Measurements from ENCODE around the gene CASTOR1. TPM values are rescaled to one million over a fixed set of nuclear protein-coding genes. Genes with fewer than 3 reads are reported as not detected.

The CASTOR1 gene
- total RNA-seq, 1 donor from 2014 or later, result 51.8 TPM

DNA sequence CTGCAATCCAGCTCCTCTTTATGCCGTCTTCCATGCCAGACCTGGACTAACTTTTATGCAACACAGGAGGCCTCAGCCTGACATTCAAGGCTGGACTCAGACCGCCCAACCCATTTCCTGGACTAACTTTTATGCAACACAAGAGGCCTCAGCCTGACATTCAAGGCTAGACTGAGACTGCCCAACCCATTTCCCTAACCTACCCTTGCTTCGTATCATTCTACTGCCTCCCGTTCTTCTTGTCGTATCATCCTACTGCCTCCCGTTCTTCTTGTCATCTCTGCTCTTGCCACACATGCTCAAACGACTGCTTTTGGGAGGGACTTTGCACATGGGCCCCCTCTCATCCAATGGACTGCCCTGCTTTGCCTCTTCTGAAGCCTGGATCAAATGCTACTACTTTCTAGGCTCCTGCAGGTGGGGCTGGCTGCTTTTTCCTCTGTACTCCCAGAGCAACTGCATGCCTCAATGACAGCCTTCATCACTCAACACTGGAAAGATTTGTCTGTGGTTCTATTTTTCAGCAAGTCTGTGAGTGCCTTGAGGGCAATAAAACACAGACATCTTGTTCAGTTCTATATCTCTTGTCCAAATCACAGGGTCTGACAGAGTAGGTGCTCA is 29.6 kb upstream of the CASTOR1 start:
- Histone ChIP-seq H3K27ac (no peak overlapping the region), H3K27me3 (no peaks in the 10 kb centered on the region), H3K4me3 (no peak overlapping the region), H3K9me3 (no peaks in the 10 kb centered on the region), H3K4me1 (peaks cover 100% of the 10 kb centered on the region), H3K36me3 (peaks cover 0 to 6% of the 10 kb centered on the region in 2 donors)
- TF ChIP-seq POLR2A (IDR thresholded peaks at IDR 0.05), result no peak
- TF ChIP-seq, protein P1, sequence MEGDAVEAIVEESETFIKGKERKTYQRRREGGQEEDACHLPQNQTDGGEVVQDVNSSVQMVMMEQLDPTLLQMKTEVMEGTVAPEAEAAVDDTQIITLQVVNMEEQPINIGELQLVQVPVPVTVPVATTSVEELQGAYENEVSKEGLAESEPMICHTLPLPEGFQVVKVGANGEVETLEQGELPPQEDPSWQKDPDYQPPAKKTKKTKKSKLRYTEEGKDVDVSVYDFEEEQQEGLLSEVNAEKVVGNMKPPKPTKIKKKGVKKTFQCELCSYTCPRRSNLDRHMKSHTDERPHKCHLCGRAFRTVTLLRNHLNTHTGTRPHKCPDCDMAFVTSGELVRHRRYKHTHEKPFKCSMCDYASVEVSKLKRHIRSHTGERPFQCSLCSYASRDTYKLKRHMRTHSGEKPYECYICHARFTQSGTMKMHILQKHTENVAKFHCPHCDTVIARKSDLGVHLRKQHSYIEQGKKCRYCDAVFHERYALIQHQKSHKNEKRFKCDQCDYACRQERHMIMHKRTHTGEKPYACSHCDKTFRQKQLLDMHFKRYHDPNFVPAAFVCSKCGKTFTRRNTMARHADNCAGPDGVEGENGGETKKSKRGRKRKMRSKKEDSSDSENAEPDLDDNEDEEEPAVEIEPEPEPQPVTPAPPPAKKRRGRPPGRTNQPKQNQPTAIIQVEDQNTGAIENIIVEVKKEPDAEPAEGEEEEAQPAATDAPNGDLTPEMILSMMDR (IDR thresholded peaks at IDR 0.05), result no peak
- no peak for TF ChIP-seq POLR2AphosphoS5 (IDR thresholded peaks at IDR 0.05; ENCODE audit: insufficient read depth in 1 of 2, low read depth in 1 of 2)
- DNase-seq (ENCODE audit: extremely low spot score in 2 of 2), result no peak
- intact Hi-C loops (cut with DNase I), result no loop called here

DNA sequence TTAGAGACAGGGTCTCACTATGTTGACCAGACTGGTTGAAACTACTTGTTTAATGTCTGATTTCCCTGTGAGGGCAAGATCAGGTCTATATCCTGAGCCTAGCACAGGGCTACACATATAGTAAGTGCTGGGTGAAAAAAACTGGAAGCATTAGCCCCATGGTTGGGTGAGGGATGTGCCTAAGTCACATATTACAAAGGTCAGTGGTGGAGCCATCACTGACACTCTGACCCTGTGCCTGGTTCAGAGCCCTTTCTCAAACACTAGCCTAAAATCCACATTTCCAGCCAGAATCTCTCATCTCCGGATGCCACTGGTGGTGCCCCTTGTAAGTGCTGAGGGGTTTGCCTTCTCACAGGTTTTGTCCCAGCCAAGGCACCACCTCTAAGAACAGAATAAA is 28.5 kb upstream of the CASTOR1 start:
- Histone ChIP-seq H3K4me1 (peaks cover 99% of the 10 kb centered on the region), H3K27ac (peak overlapping the region; percentile 45)
- TF ChIP-seq, protein P1 (IDR thresholded peaks at IDR 0.05), result no peak

DNA sequence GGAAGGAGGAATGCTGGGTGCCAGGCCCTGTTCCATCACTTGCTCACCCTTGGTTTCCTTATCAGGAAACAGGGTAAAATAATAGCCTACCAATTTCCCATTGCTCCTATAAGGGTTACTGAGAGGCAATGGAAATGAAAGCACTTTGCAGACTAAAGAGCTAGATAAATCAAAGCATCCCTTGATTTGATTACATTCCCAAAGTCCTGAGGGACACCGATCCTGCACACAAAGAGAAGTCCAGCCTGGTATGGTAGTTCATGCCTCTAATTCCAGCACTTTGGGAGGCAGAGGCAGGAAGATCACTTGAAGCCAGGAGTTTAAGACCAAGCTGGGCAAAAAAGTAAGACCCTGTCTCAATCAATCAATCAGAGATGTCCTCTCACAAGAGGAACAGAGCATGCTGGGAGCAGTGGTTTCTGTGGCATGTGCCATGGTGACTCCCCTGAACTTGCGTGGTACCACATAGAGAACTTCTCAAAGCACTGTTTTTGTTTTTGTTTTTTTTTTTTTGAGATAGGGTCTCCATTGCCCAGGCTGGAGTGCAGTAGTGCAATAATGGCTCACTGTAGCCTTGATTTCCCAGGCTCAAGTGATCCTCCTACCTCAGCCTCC is 26.8 kb upstream of the CASTOR1 start:
- no peaks in the 10 kb centered on the region for H3K9me3 ChIP-seq
- H3K4me3 ChIP-seq, result no peak overlapping the region
- peaks cover 99% of the 10 kb centered on the region for H3K4me1 ChIP-seq
- intact Hi-C loops (cut with DNase I), result no loop called here
- TF ChIP-seq POLR2AphosphoS5 (IDR thresholded peaks at IDR 0.05; ENCODE audit: insufficient read depth in 1 of 2, low read depth in 1 of 2), result no peak
- TF ChIP-seq, protein P1 (IDR thresholded peaks at IDR 0.05), result no peak
- TF ChIP-seq POLR2A (IDR thresholded peaks at IDR 0.05), result no peak
- peak overlapping the region; percentile 4 for H3K27ac ChIP-seq
- peaks cover 0 to 6% of the 10 kb centered on the region in 2 donors for H3K36me3 ChIP-seq
- no peaks in the 10 kb centered on the region for H3K27me3 ChIP-seq
- no peak for DNase-seq (ENCODE audit: extremely low spot score in 2 of 2)

More for the DNA sequence above, 28.5 kb upstream of the CASTOR1 start:
- Histone ChIP-seq H3K27me3 (no peaks in the 10 kb centered on the region), H3K4me3 (no peak overlapping the region), H3K36me3 (peaks cover 0 to 6% of the 10 kb centered on the region in 2 donors), H3K9me3 (no peaks in the 10 kb centered on the region)
- intact Hi-C loops (cut with DNase I), result no loop called here
- DNase-seq (ENCODE audit: extremely low spot score in 2 of 2), result no peak

DNA sequence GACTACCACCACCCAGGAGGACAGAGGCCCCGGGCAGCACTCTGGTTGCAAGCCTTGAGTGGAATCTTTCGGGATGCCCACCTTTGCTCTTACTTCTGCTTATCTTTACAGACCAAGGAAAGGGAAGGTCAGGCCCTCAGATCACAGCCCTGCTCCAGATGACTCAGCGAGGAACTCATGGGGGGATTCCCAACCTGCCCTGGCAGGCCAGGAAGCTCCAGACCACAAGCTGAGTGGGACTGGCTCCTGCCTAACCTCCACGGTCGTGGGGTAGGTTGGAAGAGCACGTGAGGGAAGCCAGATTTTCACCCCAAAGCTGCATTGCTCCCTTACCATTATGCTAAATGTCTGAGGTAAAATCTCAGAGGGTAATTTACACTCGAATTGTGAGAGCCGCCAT is 25.6 kb upstream of the CASTOR1 start:
- Histone ChIP-seq H3K27ac (peak overlapping the region; percentile 56), H3K9me3 (no peaks in the 10 kb centered on the region), H3K27me3 (no peaks in the 10 kb centered on the region), H3K36me3 (no peaks in the 10 kb centered on the region), H3K4me1 (peaks cover 99% of the 10 kb centered on the region), H3K4me3 (no peak overlapping the region)
- no peak for TF ChIP-seq POLR2AphosphoS5 (IDR thresholded peaks at IDR 0.05; ENCODE audit: insufficient read depth in 1 of 2, low read depth in 1 of 2)
- TF ChIP-seq POLR2A (IDR thresholded peaks at IDR 0.05), result no peak
- TF ChIP-seq, protein P1 (IDR thresholded peaks at IDR 0.05), result no peak
- DNase-seq (ENCODE audit: extremely low spot score in 2 of 2), result no peak
- intact Hi-C loops (cut with DNase I), result no loop called here

All from vagina (tissue), 2 donors.